ENCODE data around the gene HNMT. TPM values are rescaled to one million over a fixed set of nuclear protein-coding genes. Genes with fewer than 3 reads are reported as not detected.

The HNMT gene
- total RNA-seq, 1 donor from 2014 or later, result not detected

DNA sequence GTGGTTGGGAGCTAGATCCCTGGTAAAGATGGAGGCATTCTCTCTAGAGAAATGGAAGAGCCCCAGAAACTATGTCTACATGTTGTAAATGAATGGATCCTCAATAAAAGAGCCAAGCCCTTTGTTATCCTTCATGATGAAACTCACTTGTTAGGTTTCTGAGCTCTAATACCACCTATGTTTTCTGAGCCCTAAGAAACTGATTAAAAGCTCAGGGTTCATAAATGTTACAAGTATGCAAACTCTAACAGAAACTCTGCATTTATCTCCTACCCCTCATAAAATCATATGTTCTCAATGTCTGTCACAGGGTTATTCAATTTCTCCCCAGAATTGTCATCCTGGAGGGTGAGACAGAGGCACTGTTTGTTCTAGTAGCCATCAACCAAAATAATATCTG is 18.0 kb upstream of the HNMT start:
- Mint-ChIP-seq H3K27ac (no peak overlapping the region), H3K36me3 (ENCODE audit: low read depth) (no peaks in the 10 kb centered on the region), H3K9me3 (no peaks in the 10 kb centered on the region), H3K4me1 (no peaks in the 10 kb centered on the region), H3K27me3 (no peaks in the 10 kb centered on the region), H3K4me3 (no peak overlapping the region)
- intact Hi-C loops (cut with micrococcal nuclease), result no loop called here
- DNase-seq, result no peak
- CTCF ChIA-PET, result interaction anchor here (0.7 kb wide), 1 partner anchor 16 kb away, joined by 3 read pairs; no protein-coding TSS in a partner anchor
- no peak for ATAC-seq (ENCODE audit: low read depth)
- TF ChIP-seq, protein P1, sequence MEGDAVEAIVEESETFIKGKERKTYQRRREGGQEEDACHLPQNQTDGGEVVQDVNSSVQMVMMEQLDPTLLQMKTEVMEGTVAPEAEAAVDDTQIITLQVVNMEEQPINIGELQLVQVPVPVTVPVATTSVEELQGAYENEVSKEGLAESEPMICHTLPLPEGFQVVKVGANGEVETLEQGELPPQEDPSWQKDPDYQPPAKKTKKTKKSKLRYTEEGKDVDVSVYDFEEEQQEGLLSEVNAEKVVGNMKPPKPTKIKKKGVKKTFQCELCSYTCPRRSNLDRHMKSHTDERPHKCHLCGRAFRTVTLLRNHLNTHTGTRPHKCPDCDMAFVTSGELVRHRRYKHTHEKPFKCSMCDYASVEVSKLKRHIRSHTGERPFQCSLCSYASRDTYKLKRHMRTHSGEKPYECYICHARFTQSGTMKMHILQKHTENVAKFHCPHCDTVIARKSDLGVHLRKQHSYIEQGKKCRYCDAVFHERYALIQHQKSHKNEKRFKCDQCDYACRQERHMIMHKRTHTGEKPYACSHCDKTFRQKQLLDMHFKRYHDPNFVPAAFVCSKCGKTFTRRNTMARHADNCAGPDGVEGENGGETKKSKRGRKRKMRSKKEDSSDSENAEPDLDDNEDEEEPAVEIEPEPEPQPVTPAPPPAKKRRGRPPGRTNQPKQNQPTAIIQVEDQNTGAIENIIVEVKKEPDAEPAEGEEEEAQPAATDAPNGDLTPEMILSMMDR (IDR thresholded peaks at IDR 0.05), result no peak
- POLR2A ChIA-PET, result no interaction called here

DNA sequence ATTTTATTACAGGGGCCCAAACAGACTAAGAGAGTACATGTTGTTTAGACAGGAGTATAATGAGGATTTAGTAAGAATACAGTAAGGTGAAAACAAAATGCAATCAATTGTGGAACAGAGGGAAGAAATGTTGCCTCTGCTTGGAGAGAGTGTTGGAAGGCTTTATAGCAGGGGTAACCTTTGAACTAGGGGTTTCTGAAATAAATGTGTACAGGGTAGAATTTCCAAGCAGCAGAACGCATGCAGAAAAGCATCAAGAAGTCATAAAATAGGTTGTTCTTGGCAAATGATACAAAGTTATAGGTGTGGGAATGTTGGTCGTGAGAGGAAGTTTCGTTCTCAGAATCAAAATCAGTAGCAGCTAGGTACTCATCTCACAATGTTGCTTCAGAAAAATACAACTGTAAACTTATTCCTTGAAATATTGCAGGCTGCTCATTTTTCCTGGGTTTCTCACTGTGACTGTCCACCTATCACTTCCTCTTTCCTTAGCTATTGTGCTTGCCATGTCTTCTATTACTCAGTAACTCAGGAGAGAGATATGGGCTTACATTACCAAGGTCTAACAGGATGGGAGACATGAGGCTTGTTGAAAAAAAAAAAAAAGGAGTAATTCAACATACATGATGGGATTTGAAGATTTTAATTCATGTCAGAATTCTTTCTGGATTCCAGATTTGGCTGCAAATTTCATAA is 17.1 kb upstream of the HNMT start:
- Mint-ChIP-seq H3K36me3 (ENCODE audit: low read depth) (no peaks in the 10 kb centered on the region), H3K27ac (no peak overlapping the region), H3K27me3 (no peaks in the 10 kb centered on the region), H3K9me3 (no peaks in the 10 kb centered on the region), H3K4me1 (peaks cover 2% of the 10 kb centered on the region), H3K4me3 (no peak overlapping the region)
- intact Hi-C loops (cut with micrococcal nuclease), result loop anchor here (1.0 kb wide), 4 partner anchors 143 to 880 kb away; no protein-coding TSS in a partner anchor
- no peak for DNase-seq
- no peak for ATAC-seq (ENCODE audit: low read depth)
- CTCF ChIA-PET, result interaction anchor here (1.9 kb wide), 1 partner anchor 839 kb away, joined by 8 read pairs; no protein-coding TSS in a partner anchor
- POLR2A ChIA-PET, result no interaction called here
- TF ChIP-seq, protein P1 (IDR thresholded peaks at IDR 0.05), result no peak

DNA sequence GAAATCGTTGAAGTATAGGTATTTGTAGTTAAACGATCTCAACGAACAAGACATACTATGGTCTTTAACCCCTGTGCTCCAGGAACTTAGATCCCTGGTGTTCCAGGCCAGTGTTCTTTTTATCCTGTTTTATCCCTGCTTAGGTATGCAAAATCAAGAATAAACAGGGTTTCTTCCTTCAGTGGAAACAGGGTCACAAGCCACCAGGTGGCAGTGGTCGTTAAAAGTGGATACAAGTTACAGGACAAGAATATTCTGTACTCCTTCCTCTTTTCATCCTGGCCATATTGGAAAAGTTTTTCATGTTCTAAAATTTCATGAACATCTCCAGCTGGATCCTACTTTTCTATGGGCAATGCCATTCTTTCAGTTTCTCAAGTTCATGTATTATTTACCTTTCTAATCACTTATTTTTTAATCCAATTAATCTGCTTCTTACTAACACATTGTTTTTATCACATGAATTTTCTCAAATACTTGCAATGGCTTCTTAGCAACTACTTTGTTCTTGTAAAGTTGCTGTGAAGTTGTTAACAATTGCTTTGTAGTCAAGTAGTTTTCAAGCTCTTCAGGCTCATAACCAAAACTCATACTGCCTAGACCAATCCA is 16.4 kb upstream of the HNMT start:
- H3K4me1 Mint-ChIP-seq, result peaks cover 7% of the 10 kb centered on the region
- CTCF ChIA-PET, result interaction anchor here (1.9 kb wide), 1 partner anchor 838 kb away, joined by 8 read pairs; no protein-coding TSS in a partner anchor
- ATAC-seq (ENCODE audit: low read depth) (no peak), DNase-seq (no peak)
- H3K9me3 Mint-ChIP-seq, result no peaks in the 10 kb centered on the region
- intact Hi-C loops (cut with micrococcal nuclease), result loop anchor here (1.0 kb wide), 4 partner anchors 142 to 879 kb away; no protein-coding TSS in a partner anchor
- no peak overlapping the region for H3K4me3 Mint-ChIP-seq
- H3K36me3 Mint-ChIP-seq (ENCODE audit: low read depth), result no peaks in the 10 kb centered on the region
- TF ChIP-seq, protein P1 (IDR thresholded peaks at IDR 0.05), result no peak
- POLR2A ChIA-PET, result no interaction called here
- no peak overlapping the region for H3K27ac Mint-ChIP-seq
- H3K27me3 Mint-ChIP-seq, result no peaks in the 10 kb centered on the region

DNA sequence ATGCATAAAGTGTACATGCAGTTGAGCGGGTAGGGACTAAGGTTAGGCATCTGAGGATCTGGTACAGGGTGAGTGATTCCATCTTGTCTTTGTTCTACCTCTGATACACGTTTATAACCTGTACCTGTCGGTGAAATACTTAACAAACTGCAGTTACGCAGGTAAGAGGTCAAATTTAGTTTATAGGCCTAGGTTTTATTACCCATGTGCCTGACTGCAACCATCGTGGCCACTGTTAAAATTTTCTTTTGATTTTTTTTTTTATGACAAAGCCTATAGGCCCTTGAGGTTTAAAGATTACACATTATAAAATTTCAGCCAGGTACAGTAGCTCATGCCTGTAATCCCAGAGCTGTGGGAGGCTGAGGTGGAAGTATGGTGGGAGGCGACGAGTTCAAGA is 15.4 kb upstream of the HNMT start:
- no peak for DNase-seq
- ChIA-PET CTCF (interaction anchor here (1.4 to 1.7 kb wide), 2 partner anchors 833 to 838 kb away, joined by 3 to 9 read pairs; no protein-coding TSS in a partner anchor), POLR2A (no interaction called here)
- no peak for ATAC-seq (ENCODE audit: low read depth)
- TF ChIP-seq, protein P1 (IDR thresholded peaks at IDR 0.05), result no peak
- H3K9me3 Mint-ChIP-seq, result no peaks in the 10 kb centered on the region
- no peaks in the 10 kb centered on the region for H3K36me3 Mint-ChIP-seq (ENCODE audit: low read depth)
- H3K4me1 Mint-ChIP-seq, result peaks cover 10% of the 10 kb centered on the region
- H3K27ac Mint-ChIP-seq, result no peak overlapping the region
- intact Hi-C loops (cut with micrococcal nuclease), result no loop called here
- H3K27me3 Mint-ChIP-seq, result no peaks in the 10 kb centered on the region
- H3K4me3 Mint-ChIP-seq, result no peak overlapping the region

DNA sequence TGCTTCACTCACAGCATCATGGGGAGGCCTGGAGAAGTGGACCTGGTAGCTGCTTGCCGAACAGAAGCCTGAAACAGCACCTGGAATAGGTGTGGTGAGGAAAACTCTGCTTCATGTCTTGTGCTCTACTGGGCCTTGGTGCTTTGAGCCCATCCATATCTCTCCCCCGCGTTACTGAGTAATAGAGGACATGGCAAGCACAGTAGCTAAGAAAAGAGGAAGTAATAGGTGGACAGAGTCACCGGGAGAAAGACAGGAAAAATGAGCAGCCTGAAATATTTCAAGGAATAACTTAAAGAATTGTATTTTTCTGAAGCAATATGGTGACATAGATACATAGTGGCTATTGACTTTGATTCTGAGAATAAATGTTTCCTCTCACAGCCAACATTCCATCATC is 14.0 kb upstream of the HNMT start:
- Mint-ChIP-seq H3K27me3 (no peaks in the 10 kb centered on the region), H3K9me3 (no peaks in the 10 kb centered on the region), H3K27ac (no peak overlapping the region), H3K36me3 (ENCODE audit: low read depth) (no peaks in the 10 kb centered on the region), H3K4me3 (no peak overlapping the region), H3K4me1 (peaks cover 10% of the 10 kb centered on the region)
- intact Hi-C loops (cut with micrococcal nuclease), result loop anchor here (5.0 kb wide), 1 partner anchor 552 kb away; the partner anchor contains the start of gene SPOPL
- no peak for DNase-seq
- ChIA-PET CTCF (interaction anchor here (1.7 kb wide), 1 partner anchor 837 kb away, joined by 9 read pairs; no protein-coding TSS in a partner anchor), POLR2A (no interaction called here)
- ATAC-seq (ENCODE audit: low read depth), result no peak
- TF ChIP-seq, protein P1 (IDR thresholded peaks at IDR 0.05), result no peak

All from activated B cell treated with CpG ODN at 0.5 μM for 24 hours (primary cell).